IPS-18c (cell line): ENCODE results near the gene SEZ6.
A peak's percentile ranks its signal among the peaks of the same experiment; 100 is the strongest.

Source experiments
- H3K4me3 ChIP-seq: 2 replicates; pipeline ENCODE4 v1.7.0; 2013; ENCODE audit warnings: low read depth, mild to moderate bottlenecking, low read length, moderate library complexity; ENCODE audit not compliant: insufficient read depth
- H3K9me3 ChIP-seq: one replicate; pipeline ENCODE4 v1.6.1; 2013; ENCODE audit warnings: mild to moderate bottlenecking, low read length, moderate library complexity; ENCODE audit not compliant: control insufficient read depth, insufficient read depth

SEZ6 gene

DNA sequence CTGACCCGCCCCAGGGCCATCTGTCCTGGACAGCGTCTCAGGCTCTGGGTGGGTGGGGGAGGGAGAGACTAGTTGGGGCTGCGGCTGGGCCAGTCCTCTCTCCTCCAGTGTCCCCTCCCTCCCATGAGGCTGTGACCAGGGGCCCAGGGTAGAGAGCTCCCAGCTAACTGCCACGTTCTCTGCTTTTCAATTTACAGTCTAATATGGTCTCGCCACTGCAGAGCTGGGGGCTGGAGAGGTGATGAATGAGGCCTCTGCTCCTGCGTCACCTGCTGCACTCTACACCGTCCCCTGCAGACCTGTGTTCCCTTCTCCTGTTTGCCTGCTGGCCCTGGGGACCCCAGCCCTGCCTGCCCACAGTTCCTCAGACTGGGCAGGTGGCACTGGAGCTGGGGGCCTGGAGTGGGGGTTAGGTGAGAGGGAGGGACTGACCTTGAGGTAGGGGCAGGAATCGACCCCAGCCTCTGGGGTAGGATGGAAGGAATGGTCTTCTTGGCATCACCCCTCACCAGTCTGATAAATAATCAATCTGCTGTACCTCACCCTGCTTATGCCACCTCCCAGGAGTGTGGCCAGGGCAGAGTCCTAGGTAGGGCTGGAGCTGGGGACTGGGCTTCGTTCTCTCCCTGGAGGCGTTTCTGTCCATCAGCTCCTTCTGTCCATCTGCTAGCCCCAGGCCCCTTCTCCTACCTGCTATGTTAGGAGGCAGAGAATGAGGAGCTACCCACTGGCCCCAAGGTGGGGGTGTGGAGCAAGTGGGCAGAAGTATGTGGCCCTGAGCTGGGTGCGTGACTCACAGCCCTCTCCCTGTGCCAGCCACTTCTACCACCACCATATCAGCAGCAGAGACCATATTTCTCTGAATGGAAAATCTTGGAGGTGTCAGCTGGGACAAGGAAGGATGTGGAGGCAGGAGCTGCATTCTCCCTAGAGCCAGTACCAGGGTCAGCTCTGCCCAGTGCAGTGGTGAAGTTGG, 12.9 kb downstream of the SEZ6 start:
- Histone ChIP-seq H3K9me3 (no peaks in the 10 kb centered on the region), H3K4me3 (no peak overlapping the region)

- H3K4me3 ChIP-seq, result no peak overlapping the region
- H3K9me3 ChIP-seq, result no peaks in the 10 kb centered on the region
Measured at GRCh38 chr17:28992185-28992584, 13.6 kb downstream of the SEZ6 start.

DNA sequence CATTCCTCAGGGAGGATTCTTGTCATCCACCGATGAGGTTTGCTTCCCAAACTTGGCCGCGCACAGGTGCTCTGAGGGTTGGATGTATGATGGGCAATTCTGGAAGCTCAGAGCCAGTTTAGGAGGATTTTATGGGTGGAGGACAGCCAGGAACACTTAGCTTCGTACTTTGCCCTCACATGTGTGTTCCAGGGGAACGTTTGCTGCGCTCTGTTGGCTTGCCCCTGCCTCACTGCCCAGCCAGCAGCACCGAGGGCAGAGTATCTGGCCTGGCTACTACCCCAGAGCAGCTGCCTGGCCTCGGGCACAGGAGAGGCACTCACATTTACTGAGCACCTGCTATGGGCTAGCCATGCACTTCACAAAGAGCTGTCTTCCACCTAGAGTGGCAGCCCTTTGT, 14.1 kb downstream of the SEZ6 start:
- no peak overlapping the region for H3K4me3 ChIP-seq
- no peaks in the 10 kb centered on the region for H3K9me3 ChIP-seq

GRCh38 chr17:28989028-28989427, 16.8 kb downstream of the SEZ6 start:
- Histone ChIP-seq H3K9me3 (no peaks in the 10 kb centered on the region), H3K4me3 (no peak overlapping the region)

DNA sequence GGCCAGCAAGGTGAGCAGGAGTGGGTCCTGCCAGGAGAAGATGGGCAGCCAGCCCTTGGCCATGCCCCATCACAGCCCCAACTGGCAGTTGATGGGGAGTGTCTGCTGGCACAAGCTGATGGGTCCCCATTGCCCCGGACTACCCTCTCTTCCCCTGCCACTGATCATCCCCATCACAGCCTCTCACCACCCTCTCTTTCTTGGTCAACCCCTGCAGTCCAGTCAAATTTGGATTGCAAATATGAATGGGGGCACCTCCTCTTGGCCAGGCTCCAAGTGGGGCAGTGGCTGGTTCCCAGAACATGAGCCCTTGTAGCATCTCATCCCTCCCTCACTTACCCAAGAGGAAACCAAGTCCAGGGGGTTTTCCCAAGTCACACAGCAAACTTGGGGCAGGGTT, 17.4 kb downstream of the SEZ6 start:
- no peak overlapping the region for H3K4me3 ChIP-seq
- H3K9me3 ChIP-seq, result no peaks in the 10 kb centered on the region

DNA sequence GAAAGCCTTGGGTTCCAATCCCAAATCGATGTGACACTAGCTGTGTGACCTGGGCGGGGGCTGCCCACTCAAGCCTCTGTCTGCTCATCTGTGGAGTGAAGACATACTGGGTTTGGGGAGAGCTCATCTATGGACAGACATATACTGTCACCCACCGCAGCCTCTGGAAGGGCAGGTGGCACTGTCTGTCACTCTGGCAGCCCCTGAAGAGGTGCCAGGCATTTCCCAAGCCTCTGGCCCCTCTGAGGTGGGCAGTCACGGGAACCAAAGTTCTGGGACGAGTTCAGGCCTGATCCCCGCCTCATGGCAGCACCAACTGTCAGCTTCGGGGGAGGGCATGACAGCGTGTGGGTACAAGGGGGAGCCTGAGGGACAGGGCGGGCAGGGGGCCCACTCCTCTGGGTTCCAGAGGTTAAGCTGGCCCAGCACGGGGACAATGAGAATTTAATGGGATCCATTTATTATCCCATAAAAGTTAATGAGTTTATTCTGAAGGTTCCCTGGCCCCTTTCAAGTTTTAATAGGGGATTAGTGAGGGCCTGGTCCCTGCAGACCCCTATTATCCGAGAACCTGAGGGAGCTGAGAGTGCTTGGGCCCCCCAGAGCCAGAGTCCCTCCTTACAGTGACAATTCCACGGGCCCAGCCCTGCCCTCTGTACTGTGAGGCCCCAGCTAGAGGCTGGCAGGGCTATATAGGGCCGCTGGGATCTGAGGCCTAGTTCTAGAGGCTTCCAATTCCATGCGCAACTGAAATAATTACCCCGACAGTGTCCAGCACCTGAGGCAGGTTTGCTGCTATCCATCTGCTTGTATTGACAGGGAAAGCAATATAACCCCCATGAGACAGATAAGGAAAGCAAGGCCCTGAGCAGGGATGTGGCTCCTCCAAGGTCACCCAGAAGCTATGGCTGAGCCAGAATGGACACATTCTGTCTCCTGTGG, 18.8 kb downstream of the SEZ6 start:
- Histone ChIP-seq H3K9me3 (no peaks in the 10 kb centered on the region), H3K4me3 (no peak overlapping the region)

DNA sequence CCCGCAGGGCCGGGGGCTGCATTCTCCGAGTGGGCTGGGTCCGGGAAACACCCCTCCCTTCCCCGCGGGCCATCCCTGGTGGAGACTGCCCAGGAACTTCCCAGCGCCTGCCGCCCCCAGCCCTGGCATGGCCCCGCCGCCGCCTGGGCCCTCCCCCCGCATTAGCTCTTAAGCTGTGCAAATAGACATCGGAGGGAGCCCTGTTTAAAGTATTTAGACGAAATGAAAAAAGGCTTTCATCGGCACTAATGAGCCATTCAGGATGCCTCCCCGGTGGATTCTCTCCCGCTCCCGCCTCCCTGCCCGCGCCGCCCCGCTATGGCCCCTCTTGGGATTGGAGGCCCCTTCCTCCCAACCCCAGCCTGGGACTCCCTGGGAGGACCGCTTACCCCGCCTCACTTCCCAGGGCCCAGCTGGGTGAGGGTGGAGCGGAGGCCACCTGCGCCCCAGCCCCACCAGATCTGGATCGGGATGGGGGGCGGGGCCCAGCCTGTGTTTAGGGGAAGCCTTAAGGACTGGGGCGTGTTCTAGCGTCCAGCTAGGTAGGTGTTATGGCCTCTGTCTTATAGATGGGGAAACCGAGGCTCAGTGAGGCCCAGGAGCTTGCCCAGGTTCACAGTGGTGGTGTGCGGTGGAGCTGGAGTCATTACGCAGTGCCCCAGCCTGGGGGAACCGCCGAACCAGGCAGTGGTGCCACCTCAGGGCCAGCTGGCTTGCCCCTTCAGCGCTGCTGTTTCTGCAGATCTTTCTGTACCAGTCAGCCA, 19.7 kb downstream of the SEZ6 start:
- H3K9me3 ChIP-seq, result no peaks in the 10 kb centered on the region
- H3K4me3 ChIP-seq, result peak overlapping the region; percentile 30

- H3K4me3 ChIP-seq, result no peak overlapping the region
Measured at GRCh38 chr17:28983286-28984230, 22.3 kb downstream of the SEZ6 start.

DNA sequence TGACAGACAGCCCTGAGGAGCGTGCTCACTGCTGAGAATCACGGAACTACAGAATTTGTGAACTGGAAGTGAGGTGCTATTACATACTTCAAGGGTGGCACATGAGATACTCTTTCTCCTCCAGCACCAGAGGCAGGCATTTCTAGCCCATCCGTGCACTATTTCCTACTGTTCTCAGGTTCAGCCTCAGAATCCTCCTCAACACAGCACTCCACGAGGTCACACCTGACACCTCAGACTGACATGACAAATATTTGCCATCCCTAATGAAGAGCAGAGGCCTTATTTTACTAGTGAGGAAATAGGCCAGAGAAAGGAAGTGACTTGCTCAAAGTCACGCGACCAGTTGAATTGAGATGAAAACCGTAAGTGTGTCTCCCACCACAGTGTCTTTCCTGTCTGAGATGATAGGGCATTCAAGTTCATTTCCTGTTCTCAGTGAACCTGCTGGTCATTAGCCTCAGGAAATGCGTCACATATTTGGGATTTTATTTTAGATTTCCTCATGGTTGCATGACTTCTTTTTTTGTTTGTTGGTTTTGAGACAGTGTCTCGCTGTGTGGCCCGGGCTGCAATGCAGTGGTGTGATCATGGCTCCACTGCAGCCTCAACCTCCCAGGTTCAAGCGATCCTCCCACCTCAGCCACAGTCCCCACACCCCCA, 23.6 kb downstream of the SEZ6 start:
- Histone ChIP-seq H3K9me3 (no peaks in the 10 kb centered on the region), H3K4me3 (no peak overlapping the region)

More at GRCh38 chr17:28983286-28984230, 22.3 kb downstream of the SEZ6 start:
- no peaks in the 10 kb centered on the region for H3K9me3 ChIP-seq

- no peak overlapping the region for H3K4me3 ChIP-seq
- no peaks in the 10 kb centered on the region for H3K9me3 ChIP-seq
Measured at GRCh38 chr17:28978356-28978964, 27.4 kb downstream of the SEZ6 start.

- Histone ChIP-seq H3K9me3 (no peaks in the 10 kb centered on the region), H3K4me3 (no peak overlapping the region)
Measured at GRCh38 chr17:28977659-28978355, 28.0 kb downstream of the SEZ6 start.

GRCh38 chr17:28975646-28976045, 30.2 kb downstream of the SEZ6 start:
- H3K9me3 ChIP-seq, result no peaks in the 10 kb centered on the region
- no peak overlapping the region for H3K4me3 ChIP-seq

DNA sequence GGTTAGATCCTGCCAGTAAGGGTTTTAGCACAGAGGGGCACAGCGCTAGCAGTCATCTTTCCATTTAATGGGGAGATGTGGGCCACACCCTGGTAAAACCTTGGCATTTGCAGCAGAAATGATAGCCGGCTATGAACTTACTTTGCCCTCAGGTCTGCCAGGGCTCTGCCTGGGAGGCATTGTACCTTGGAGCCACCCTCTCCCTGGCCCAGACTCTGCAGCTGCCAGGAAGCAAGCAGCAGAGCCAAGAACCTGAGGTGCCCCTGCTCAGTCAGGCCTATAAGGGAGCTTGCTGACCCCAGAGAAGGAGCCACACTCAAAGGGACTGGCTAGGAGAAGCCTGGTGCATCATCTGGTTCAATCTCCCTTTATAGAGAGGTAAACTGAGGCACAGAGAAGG, 30.8 kb downstream of the SEZ6 start:
- Histone ChIP-seq H3K9me3 (no peaks in the 10 kb centered on the region), H3K4me3 (no peak overlapping the region)

GRCh38 chr17:28974451-28974850, 31.4 kb downstream of the SEZ6 start:
- Histone ChIP-seq H3K4me3 (no peak overlapping the region), H3K9me3 (no peaks in the 10 kb centered on the region)

- no peaks in the 10 kb centered on the region for H3K9me3 ChIP-seq
- H3K4me3 ChIP-seq, result no peak overlapping the region
Measured at GRCh38 chr17:28973425-28973824, 32.4 kb downstream of the SEZ6 start.
